IMR-90 (cell line): ENCODE measurements around the gene HS6ST3. TPM values are rescaled to one million over a fixed set of nuclear protein-coding genes. Genes with fewer than 3 reads are reported as not detected.

Experiments
- ATAC-seq: fragments of 200-7000 bp; cut with Tn5 transposase; 2 replicates; pipeline ENCODE4 v1.9.1; 2020; ENCODE audit warnings: low read depth, mild to moderate bottlenecking, moderate library complexity
- BruUV-seq: library from RNA; stranded (reverse); fragments of 400-500 nt; replicated peaks from 2 replicates; lab custom pipeline; 2021; lab: Mats Ljungman, UMichigan
- CTCF ChIA-PET: fragments of 300-600 bp; formaldehyde crosslinking; extraction: SDS; loops from one replicate; lab custom pipeline; 2021; ENCODE audit warnings: antibody characterized with exemption; lab: Yijun Ruan, JAX
- POLR2A ChIA-PET: fragments of 300-600 bp; sonication (Branson Sonifier 250); formaldehyde crosslinking; loops from one replicate; lab custom pipeline; 2022; ENCODE audit warnings: antibody characterized with exemption; ENCODE audit not compliant: unreplicated experiment; lab: Charles Lee
- DNase-seq: peaks from one replicate; pipeline ENCODE4 v3.0.0; 2013
- H2AFZ ChIP-seq: replicated peaks from 2 replicates; pipeline ENCODE3; 2013; ENCODE audit warnings: low read length, mild to moderate bottlenecking; ENCODE audit not compliant: poor library complexity
- H2AK5ac ChIP-seq: 2 replicates; pipeline ENCODE4 v1.6.1; 2013; ENCODE audit warnings: low read depth, low read length, inconsistent platforms
- H2AK9ac ChIP-seq: replicated peaks from 2 replicates; pipeline ENCODE3; 2013; ENCODE audit warnings: mild to moderate bottlenecking, low read depth, low read length, moderate library complexity; ENCODE audit not compliant: poor library complexity
- H2BK120ac ChIP-seq: 2 replicates; pipeline ENCODE4 v1.6.1; 2013; ENCODE audit warnings: low read depth, low read length, inconsistent platforms
- H2BK15ac ChIP-seq: 3 replicates; pipeline ENCODE4 v1.6.1; 2013; ENCODE audit warnings: low read depth, low read length, inconsistent platforms
- H2BK20ac ChIP-seq: 2 replicates; pipeline ENCODE4 v1.6.1; 2013; ENCODE audit warnings: low read depth, mild to moderate bottlenecking, inconsistent platforms, low read length, moderate library complexity
- H2BK5ac ChIP-seq: 2 replicates; pipeline ENCODE4 v1.6.1; 2013; ENCODE audit warnings: mild to moderate bottlenecking, low read depth, low read length, inconsistent platforms; ENCODE audit not compliant: poor library complexity, severe bottlenecking
- H3K14ac ChIP-seq: replicated peaks from 2 replicates; pipeline ENCODE4 v1.6.1; 2013; ENCODE audit warnings: low read depth, low read length, inconsistent platforms
- H3K18ac ChIP-seq: 2 replicates; pipeline ENCODE4 v1.6.1; 2013; ENCODE audit warnings: low read depth, low read length, control low read depth
- H3K23ac ChIP-seq: 2 replicates; pipeline ENCODE4 v1.6.1; 2013; ENCODE audit warnings: low read depth, low read length, inconsistent platforms
- H3K27ac ChIP-seq: 2 replicates; pipeline ENCODE4 v1.5.1; 2013; ENCODE audit warnings: mild to moderate bottlenecking, control low read depth, low read length; ENCODE audit not compliant: insufficient read depth
- H3K27me3 ChIP-seq: 2 replicates; pipeline ENCODE4 v1.6.1; 2013; ENCODE audit warnings: low read length; ENCODE audit not compliant: control insufficient read depth, insufficient read depth
- H3K36me3 ChIP-seq: 2 replicates; pipeline ENCODE4 v1.6.1; 2013; ENCODE audit warnings: low read length, mixed read lengths; ENCODE audit not compliant: control insufficient read depth, insufficient read depth
- H3K4ac ChIP-seq: 2 replicates; pipeline ENCODE4 v1.6.1; 2013; ENCODE audit warnings: low read depth, low read length, inconsistent platforms
- H3K4me1 ChIP-seq: 2 replicates; pipeline ENCODE4 v1.6.1; 2013; ENCODE audit warnings: low read length, mixed read lengths; ENCODE audit not compliant: control insufficient read depth, insufficient read depth
- H3K4me2 ChIP-seq: 2 replicates; pipeline ENCODE4 v1.6.1; 2013; ENCODE audit warnings: low read depth, mild to moderate bottlenecking, control low read depth, low read length, moderate library complexity
- H3K4me3 ChIP-seq: 2 replicates; pipeline ENCODE4 v1.5.1; 2013; ENCODE audit warnings: low read depth, mild to moderate bottlenecking, control low read depth, low read length, moderate library complexity; ENCODE audit not compliant: insufficient read depth
- H3K56ac ChIP-seq: 2 replicates; pipeline ENCODE4 v1.6.1; 2013; ENCODE audit warnings: low read length, inconsistent platforms; ENCODE audit not compliant: insufficient read depth; ENCODE audit errors: extremely low read depth
- H3K79me1 ChIP-seq, 2 experiments: 2 replicates each; pipeline ENCODE4 v1.6.1; 2013; ENCODE audit warnings: low read length in 2 of 2, inconsistent platforms in 1 of 2, low read depth in 1 of 2
- H3K9ac ChIP-seq: 2 replicates; pipeline ENCODE4 v1.6.1; 2013; ENCODE audit warnings: low read depth, low read length, control low read depth
- H3K9me1 ChIP-seq: 2 replicates; pipeline ENCODE4 v1.6.1; 2013; ENCODE audit warnings: low read length, inconsistent platforms; ENCODE audit not compliant: insufficient read depth
- H3K9me3 ChIP-seq: 2 replicates; pipeline ENCODE4 v1.6.1; 2013; ENCODE audit warnings: low read length; ENCODE audit not compliant: control insufficient read depth, insufficient read depth
- H4K20me1 ChIP-seq: 2 replicates; pipeline ENCODE4 v1.6.1; 2013; ENCODE audit warnings: low read length, inconsistent platforms; ENCODE audit not compliant: insufficient read depth
- H4K5ac ChIP-seq: 2 replicates; pipeline ENCODE4 v1.6.1; 2013; ENCODE audit warnings: mild to moderate bottlenecking, low read depth, low read length, control low read depth
- H4K8ac ChIP-seq, 2 experiments: 2 replicates each; pipeline ENCODE4 v1.6.1; 2013; ENCODE audit warnings: low read depth in 2 of 2, low read length in 2 of 2, control low read depth in 1 of 2, inconsistent platforms in 1 of 2
- H4K91ac ChIP-seq: 2 replicates; pipeline ENCODE4 v1.6.1; 2013; ENCODE audit warnings: low read depth, low read length, inconsistent platforms; ENCODE audit not compliant: insufficient read depth
- BHLHE40 ChIP-seq: fragments of 150-350 bp; IDR thresholded peaks from 2 replicates; pipeline ENCODE4 v1.6.1; 2016; ENCODE audit warnings: mild to moderate bottlenecking, low read depth, low read length
- CHD1 ChIP-seq: IDR thresholded peaks from 2 replicates; pipeline ENCODE4 v1.6.1; 2012; ENCODE audit warnings: low read depth, low read length, improper control_type of control experiment
- ELK1 ChIP-seq: fragments of 150-350 bp; IDR thresholded peaks from 2 replicates; pipeline ENCODE4 v1.6.1; 2016; ENCODE audit warnings: low read depth, mild to moderate bottlenecking, low read length, moderate library complexity, borderline replicate concordance
- FOS ChIP-seq: fragments of 150-350 bp; IDR thresholded peaks from 2 replicates; pipeline ENCODE4 v1.6.1; 2016; ENCODE audit warnings: low read depth, low read length
- MAFK ChIP-seq: IDR thresholded peaks from 2 replicates; pipeline ENCODE4 v1.6.1; 2012; ENCODE audit warnings: low read depth, low read length, improper control_type of control experiment
- MAZ ChIP-seq: IDR thresholded peaks from 2 replicates; pipeline ENCODE4 v1.6.1; 2012; ENCODE audit warnings: low read depth, mild to moderate bottlenecking, low read length, improper control_type of control experiment, moderate library complexity, borderline replicate concordance
- MXI1 ChIP-seq: IDR thresholded peaks from 2 replicates; pipeline ENCODE4 v1.6.1; 2012; ENCODE audit warnings: low read depth, mild to moderate bottlenecking, low read length, moderate library complexity, borderline replicate concordance
- NFE2L2 ChIP-seq: fragments of 150-350 bp; IDR thresholded peaks from 2 replicates; pipeline ENCODE4 v1.6.1; 2016; ENCODE audit warnings: low read depth, mild to moderate bottlenecking, low read length
- POLR2A ChIP-seq: IDR thresholded peaks from 2 replicates; pipeline ENCODE4 v1.6.1; 2012; ENCODE audit warnings: mild to moderate bottlenecking, low read depth, low read length
- RAD21 ChIP-seq: IDR thresholded peaks from 2 replicates; pipeline ENCODE4 v1.6.1; 2012; ENCODE audit warnings: low read length, improper control_type of control experiment
- RCOR1 ChIP-seq: IDR thresholded peaks from 2 replicates; pipeline ENCODE4 v1.6.1; 2012; ENCODE audit warnings: mild to moderate bottlenecking, low read length, improper control_type of control experiment; ENCODE audit not compliant: insufficient replicate concordance
- RFX5 ChIP-seq: IDR thresholded peaks from 2 replicates; pipeline ENCODE4 v1.8.0; 2012; ENCODE audit warnings: low read depth, mild to moderate bottlenecking, low read length, moderate library complexity
- SMC3 ChIP-seq: fragments of 150-350 bp; IDR thresholded peaks from 2 replicates; pipeline ENCODE4 v1.6.1; 2016; ENCODE audit warnings: low read depth, mild to moderate bottlenecking, antibody characterized with exemption, low read length, moderate library complexity
- WGBS, 2 experiments: methylation state at CpG; one replicate each; pipeline versions ENCODE4 v1.1.5 to v1.1.7; 2013; ENCODE audit warnings: missing lambda C conversion rate in 2 of 2; ENCODE audit not compliant: insufficient read length in 1 of 2; ENCODE audit errors: extremely low coverage in 2 of 2; 5-methylcytosine and 5-hydroxymethylcytosine counted together
- dilution Hi-C: fragments of 300-500 bp; cut with HindIII; formaldehyde crosslinking; loops from one replicate; pipeline ENCODE4 v1.14.3; 2018; ENCODE audit warnings: low sequenced_read_pairs; ENCODE audit not compliant: unreplicated experiment
- in situ Hi-C: fragments of 300-500 bp; cut with MboI; formaldehyde crosslinking; loops from 3 replicates; pipeline ENCODE4 v1.14.3; 2019; ENCODE audit warnings: low sequenced_read_pairs, inconsistent platforms, mixed read lengths
- intact Hi-C: fragments of 100-400 bp; cut with micrococcal nuclease; formaldehyde crosslinking; loops from 2 replicates; pipeline ENCODE4 v1.10.0; 2022
- polyA plus RNA-seq, 3 experiments: library from polyadenylated mRNA; depleted of rRNA; stranded (reverse); fragments of >200 nt; gene quantifications; 2 replicates each; pipeline ENCODE4 v1.2.3, GENCODE V29; 2012; ENCODE audit warnings: low replicate concordance in 1 of 3
- total RNA-seq: library from RNA; depleted of rRNA; stranded (reverse); fragments of >200 nt; gene quantifications from 2 replicates; pipeline ENCODE4 v1.2.3, GENCODE V29; 2012
- TF ChIP-seq, protein P1 (sequence below): conservative IDR thresholded peaks from 2 replicates; pipeline ENCODE4 v1.5.1; 2012; ENCODE audit warnings: mild to moderate bottlenecking, low read depth, low read length, improper control_type of control experiment

The HS6ST3 gene
- total and polyA plus RNA-seq, 2 of the 4 experiments (the other 2 are of a cell fraction), result not detected

DNA sequence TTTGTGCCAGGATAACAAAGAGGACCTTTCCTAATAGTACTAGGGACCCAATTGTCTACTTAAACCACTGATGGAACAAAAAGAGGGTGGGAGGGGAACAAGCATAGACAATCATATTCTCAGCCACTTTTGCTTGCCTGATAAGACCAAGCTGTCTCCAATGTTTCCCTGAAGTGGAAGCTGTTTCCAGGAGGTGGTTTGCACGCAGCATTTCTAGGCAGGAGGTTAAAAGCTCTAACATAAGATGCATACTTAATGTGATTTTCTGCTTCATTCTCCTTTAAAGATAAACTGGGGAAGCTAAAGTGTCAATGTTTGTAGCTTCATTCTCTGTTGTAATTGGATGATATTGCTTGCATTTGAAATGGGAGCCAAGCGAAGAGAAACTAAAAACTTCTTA is 442.9 kb downstream of the HS6ST3 start:
- H2AK5ac ChIP-seq, result no peak overlapping the region
- TF ChIP-seq CHD1 (no peak), FOS (no peak), POLR2A (no peak), SMC3 (no peak), RCOR1 (no peak), NFE2L2 (no peak), RFX5 (no peak), RAD21 (no peak), MAFK (no peak), BHLHE40 (no peak), MAZ (no peak), MXI1 (no peak), ELK1 (no peak)
- TF ChIP-seq, protein P1, sequence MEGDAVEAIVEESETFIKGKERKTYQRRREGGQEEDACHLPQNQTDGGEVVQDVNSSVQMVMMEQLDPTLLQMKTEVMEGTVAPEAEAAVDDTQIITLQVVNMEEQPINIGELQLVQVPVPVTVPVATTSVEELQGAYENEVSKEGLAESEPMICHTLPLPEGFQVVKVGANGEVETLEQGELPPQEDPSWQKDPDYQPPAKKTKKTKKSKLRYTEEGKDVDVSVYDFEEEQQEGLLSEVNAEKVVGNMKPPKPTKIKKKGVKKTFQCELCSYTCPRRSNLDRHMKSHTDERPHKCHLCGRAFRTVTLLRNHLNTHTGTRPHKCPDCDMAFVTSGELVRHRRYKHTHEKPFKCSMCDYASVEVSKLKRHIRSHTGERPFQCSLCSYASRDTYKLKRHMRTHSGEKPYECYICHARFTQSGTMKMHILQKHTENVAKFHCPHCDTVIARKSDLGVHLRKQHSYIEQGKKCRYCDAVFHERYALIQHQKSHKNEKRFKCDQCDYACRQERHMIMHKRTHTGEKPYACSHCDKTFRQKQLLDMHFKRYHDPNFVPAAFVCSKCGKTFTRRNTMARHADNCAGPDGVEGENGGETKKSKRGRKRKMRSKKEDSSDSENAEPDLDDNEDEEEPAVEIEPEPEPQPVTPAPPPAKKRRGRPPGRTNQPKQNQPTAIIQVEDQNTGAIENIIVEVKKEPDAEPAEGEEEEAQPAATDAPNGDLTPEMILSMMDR, result no peak
- H2BK15ac ChIP-seq, result no peak overlapping the region
- no peak overlapping the region for H3K9ac ChIP-seq
- no peak overlapping the region for H3K4me3 ChIP-seq
- DNase-seq (no peak), ATAC-seq (no peak)
- no peaks in the 10 kb centered on the region for H4K20me1 ChIP-seq
- no peak overlapping the region for H2BK120ac ChIP-seq
- no peak overlapping the region for H3K56ac ChIP-seq
- no peak overlapping the region for H2AK9ac ChIP-seq
- in situ Hi-C loops, result no loop called here
- no peak overlapping the region for H2BK20ac ChIP-seq
- no peak overlapping the region for H3K23ac ChIP-seq
- H2AFZ ChIP-seq, result no peak overlapping the region
- dilution Hi-C loops, result no loop called here
- H4K5ac ChIP-seq, result no peak overlapping the region
- H3K9me1 ChIP-seq, result no peaks in the 10 kb centered on the region
- H3K27me3 ChIP-seq, result no peaks in the 10 kb centered on the region
- no peak overlapping the region for H2BK5ac ChIP-seq
- POLR2A ChIA-PET, result no interaction called here
- CTCF ChIA-PET, result no interaction called here
- H3K79me1 ChIP-seq, result no peaks in the 10 kb centered on the region
- BruUV-seq, result no TSS peak
- no peak overlapping the region for H3K4ac ChIP-seq
- H3K4me1 ChIP-seq, result no peaks in the 10 kb centered on the region
- no peak overlapping the region for H3K27ac ChIP-seq
- H3K4me2 ChIP-seq, result no peak overlapping the region
- no peak overlapping the region for H4K8ac ChIP-seq
- H3K36me3 ChIP-seq, result no peaks in the 10 kb centered on the region
- no peak overlapping the region for H4K91ac ChIP-seq
- WGBS, 2 experiments, result no CpG with 5 or more reads among the region's 2 CpGs
- intact Hi-C loops, result no loop called here
- no peak overlapping the region for H3K14ac ChIP-seq
- no peak overlapping the region for H3K18ac ChIP-seq
- H3K9me3 ChIP-seq, result peaks cover 2% of the 10 kb centered on the region; the same call in 1 of the 2 replicates
